Activated T-helper 1 cell treated with anti-CD3 and anti-CD28 coated beads, Interleukin-2, amount 50 U/mL, for 16 hours (primary cell): ENCODE measurements around the gene XYLB.

Experiments used
- DNase-seq, 2 donors: peaks; one replicate each; pipeline ENCODE4 v3.0.0-alpha.2; 2020; ENCODE audit warnings: low read depth in 1 of 2, low spot score in 1 of 2

XYLB gene

DNA sequence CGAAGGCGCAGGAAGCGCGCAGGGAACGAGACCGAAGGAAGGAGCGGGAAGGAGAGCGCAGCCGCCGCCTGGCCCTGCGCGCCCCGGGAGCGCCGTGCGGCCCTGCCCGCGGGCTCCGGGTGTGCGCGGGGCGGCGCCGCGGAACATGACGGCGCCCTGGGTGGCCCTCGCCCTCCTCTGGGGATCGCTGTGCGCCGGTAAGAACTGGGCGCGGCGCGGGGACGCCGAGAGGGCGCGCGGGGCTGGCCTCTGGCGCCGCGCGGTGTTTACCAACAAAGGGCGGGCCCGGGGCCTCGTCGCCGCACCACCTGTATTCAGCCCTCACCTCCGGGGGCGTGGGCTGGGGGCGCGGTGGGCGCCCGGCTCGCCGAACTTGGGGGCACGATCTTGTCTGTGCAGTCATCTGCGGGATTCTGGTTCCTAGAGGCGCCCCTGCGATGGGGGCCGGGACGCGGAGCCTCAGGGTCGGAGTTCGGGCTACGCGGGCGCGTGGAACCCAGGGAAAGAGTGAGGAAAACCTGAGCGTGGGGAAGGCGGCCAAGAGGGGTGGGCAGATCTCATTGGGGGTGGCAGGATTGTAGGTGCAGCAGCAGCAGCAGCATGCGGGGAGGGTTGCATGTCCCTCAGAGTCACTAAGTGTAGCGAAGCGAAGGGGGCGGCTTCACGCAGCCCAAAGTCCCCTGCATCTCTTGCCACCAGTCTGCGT is 107.7 kb downstream of the XYLB start:
- peak in 1 of 2 donors; percentile 3 for DNase-seq

GRCh38 chr3:38454884-38455638 is 108.5 kb downstream of the XYLB start:
- DNase-seq, result no peak

DNA sequence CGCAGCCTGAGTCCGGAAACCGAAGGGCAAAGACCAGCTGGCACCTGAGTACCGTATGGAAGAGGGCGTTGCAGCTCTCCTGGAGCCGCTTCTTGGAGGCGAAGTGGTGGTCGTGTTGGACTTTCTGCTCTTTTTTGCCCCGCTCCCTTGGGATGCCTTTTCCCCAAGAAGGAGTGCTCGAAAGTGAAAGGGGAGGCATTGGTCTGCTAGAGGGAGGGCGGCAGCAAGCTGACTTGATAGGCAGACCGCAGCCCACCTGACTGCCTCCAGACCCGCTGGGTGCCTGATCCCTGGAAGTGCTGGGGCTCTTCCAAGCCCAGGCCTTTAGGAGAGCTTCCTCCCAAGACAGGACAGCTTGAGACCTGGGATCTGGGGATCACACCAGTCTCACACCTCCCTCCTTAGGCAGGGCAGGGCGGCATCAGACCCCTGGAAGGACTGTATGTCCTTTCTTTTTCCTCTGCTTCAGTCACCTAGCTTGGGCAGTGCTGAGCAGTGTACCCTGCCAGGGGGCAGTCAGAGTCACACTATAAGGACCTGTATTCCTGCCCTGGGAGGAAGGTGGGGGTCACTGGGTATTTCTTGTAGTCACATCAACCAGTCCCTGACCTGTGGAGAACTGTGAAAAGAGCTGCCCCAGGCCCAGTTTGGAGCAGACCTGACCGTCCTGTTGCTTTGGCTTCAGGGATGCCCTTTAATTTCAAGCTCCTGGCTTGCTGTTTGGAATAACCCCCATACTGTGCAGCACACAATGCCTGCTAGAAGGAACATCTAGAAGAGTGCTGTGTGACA is 109.2 kb downstream of the XYLB start:
- no peak for DNase-seq

GRCh38 chr3:38457111-38458003 is 110.8 kb downstream of the XYLB start:
- DNase-seq, result no peak

DNA sequence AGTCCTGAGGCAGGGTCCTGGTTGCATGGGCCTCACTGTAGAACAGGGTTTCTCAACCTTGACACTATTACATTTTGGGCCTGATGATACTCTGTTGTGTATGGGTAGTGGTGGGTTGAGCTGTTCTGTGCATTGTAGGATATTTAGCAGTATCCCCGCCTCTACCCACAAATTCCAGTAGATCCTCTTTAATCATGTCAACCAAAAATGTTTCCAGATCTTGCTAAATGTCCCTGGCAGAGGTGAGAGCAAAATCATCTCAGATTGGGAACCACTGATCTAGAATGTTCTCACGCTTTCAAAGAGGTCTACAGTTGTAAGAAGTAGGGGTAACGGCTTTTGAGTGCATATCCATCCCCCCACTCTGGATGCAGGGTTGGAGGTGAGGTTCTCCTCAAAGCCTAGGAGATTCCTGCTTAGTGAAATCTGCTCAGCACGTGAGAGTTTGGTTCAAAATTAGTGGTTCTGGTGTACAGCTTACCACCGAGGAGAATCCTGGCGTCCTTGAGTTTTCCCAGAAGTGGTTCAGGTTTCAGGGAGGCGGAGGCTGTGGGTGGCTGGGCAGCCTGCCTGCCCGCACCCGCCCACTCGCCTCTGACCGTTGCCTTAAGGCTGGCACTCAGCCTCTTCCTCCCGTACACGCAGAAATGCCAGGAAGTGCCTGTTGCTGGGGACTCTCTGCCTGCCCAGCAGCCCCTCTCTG is 112.4 kb downstream of the XYLB start:
- no peak for DNase-seq

- DNase-seq, result no peak
These were observed 113.0 kb downstream of the XYLB start for GRCh38 chr3:38459499-38460048.

DNA sequence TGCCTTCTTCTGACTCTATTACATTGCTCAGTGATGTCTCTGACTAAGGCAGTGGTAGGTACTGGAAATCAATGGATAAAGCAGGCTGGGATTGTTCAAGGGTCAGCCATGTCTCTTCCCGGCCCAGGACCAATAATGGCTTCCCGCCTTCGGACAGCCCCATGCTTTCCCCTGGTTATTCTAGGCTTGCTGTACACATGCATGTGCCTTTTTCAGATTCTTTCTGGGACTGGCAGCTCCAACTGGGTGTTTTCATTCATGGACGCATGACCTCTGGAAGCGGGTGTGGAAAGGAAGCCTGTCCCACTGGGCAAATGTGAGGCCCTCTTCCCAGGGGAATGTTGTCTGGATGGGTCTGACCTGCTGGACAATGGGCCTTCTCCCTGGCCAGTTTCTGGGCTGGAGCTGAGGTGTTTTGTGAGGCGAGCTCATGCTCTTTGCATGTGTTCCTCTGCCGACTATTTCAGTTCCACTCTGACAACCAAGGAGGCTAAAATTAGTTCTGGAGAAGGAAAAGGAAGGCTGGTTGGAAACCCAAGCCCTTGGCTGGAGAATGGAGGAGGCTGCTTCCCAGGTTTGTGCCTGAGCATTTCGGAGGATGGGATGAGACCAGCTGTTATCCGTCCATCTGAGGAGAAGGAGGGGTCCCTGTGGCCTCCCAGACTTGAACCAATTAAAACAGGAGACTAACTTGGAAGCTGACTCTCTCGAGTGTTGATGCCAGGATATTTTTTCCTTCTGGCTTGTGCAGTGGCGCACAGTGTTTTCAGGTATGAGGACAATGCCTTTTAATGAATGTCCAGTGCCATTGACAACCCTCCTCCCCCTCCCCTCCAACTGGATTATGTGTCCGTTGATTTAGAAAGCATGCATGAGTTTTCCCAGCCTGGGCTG is 114.0 kb downstream of the XYLB start:
- DNase-seq, result no peak
